IMR-90 (cell line): ENCODE data around the gene BZW2. TPM values are rescaled to one million over a fixed set of nuclear protein-coding genes. Genes with fewer than 3 reads are reported as not detected.

ENCODE experiments used
- ATAC-seq: fragments of 200-7000 bp; cut with Tn5 transposase; 2 replicates; pipeline ENCODE4 v1.9.1; 2020; ENCODE audit warnings: low read depth, mild to moderate bottlenecking, moderate library complexity
- BruUV-seq: library from RNA; stranded (reverse); fragments of 400-500 nt; replicated peaks from 2 replicates; lab custom pipeline; 2021; lab: Mats Ljungman, UMichigan
- CTCF ChIA-PET: fragments of 300-600 bp; formaldehyde crosslinking; extraction: SDS; loops from one replicate; lab custom pipeline; 2021; ENCODE audit warnings: antibody characterized with exemption; lab: Yijun Ruan, JAX
- POLR2A ChIA-PET: fragments of 300-600 bp; sonication (Branson Sonifier 250); formaldehyde crosslinking; loops from one replicate; lab custom pipeline; 2022; ENCODE audit warnings: antibody characterized with exemption; ENCODE audit not compliant: unreplicated experiment; lab: Charles Lee
- DNase-seq: peaks from one replicate; pipeline ENCODE4 v3.0.0; 2013
- H2AFZ ChIP-seq: replicated peaks from 2 replicates; pipeline ENCODE3; 2013; ENCODE audit warnings: low read length, mild to moderate bottlenecking; ENCODE audit not compliant: poor library complexity
- H2AK5ac ChIP-seq: 2 replicates; pipeline ENCODE4 v1.6.1; 2013; ENCODE audit warnings: low read depth, low read length, inconsistent platforms
- H2AK9ac ChIP-seq: replicated peaks from 2 replicates; pipeline ENCODE3; 2013; ENCODE audit warnings: mild to moderate bottlenecking, low read depth, low read length, moderate library complexity; ENCODE audit not compliant: poor library complexity
- H2BK120ac ChIP-seq: 2 replicates; pipeline ENCODE4 v1.6.1; 2013; ENCODE audit warnings: low read depth, low read length, inconsistent platforms
- H2BK15ac ChIP-seq: 3 replicates; pipeline ENCODE4 v1.6.1; 2013; ENCODE audit warnings: low read depth, low read length, inconsistent platforms
- H2BK20ac ChIP-seq: 2 replicates; pipeline ENCODE4 v1.6.1; 2013; ENCODE audit warnings: low read depth, mild to moderate bottlenecking, inconsistent platforms, low read length, moderate library complexity
- H2BK5ac ChIP-seq: 2 replicates; pipeline ENCODE4 v1.6.1; 2013; ENCODE audit warnings: mild to moderate bottlenecking, low read depth, low read length, inconsistent platforms; ENCODE audit not compliant: poor library complexity, severe bottlenecking
- H3K14ac ChIP-seq: replicated peaks from 2 replicates; pipeline ENCODE4 v1.6.1; 2013; ENCODE audit warnings: low read depth, low read length, inconsistent platforms
- H3K18ac ChIP-seq: 2 replicates; pipeline ENCODE4 v1.6.1; 2013; ENCODE audit warnings: low read depth, low read length, control low read depth
- H3K23ac ChIP-seq: 2 replicates; pipeline ENCODE4 v1.6.1; 2013; ENCODE audit warnings: low read depth, low read length, inconsistent platforms
- H3K27ac ChIP-seq: 2 replicates; pipeline ENCODE4 v1.5.1; 2013; ENCODE audit warnings: mild to moderate bottlenecking, control low read depth, low read length; ENCODE audit not compliant: insufficient read depth
- H3K27me3 ChIP-seq: 2 replicates; pipeline ENCODE4 v1.6.1; 2013; ENCODE audit warnings: low read length; ENCODE audit not compliant: control insufficient read depth, insufficient read depth
- H3K36me3 ChIP-seq: 2 replicates; pipeline ENCODE4 v1.6.1; 2013; ENCODE audit warnings: low read length, mixed read lengths; ENCODE audit not compliant: control insufficient read depth, insufficient read depth
- H3K4ac ChIP-seq: 2 replicates; pipeline ENCODE4 v1.6.1; 2013; ENCODE audit warnings: low read depth, low read length, inconsistent platforms
- H3K4me1 ChIP-seq: 2 replicates; pipeline ENCODE4 v1.6.1; 2013; ENCODE audit warnings: low read length, mixed read lengths; ENCODE audit not compliant: control insufficient read depth, insufficient read depth
- H3K4me2 ChIP-seq: 2 replicates; pipeline ENCODE4 v1.6.1; 2013; ENCODE audit warnings: low read depth, mild to moderate bottlenecking, control low read depth, low read length, moderate library complexity
- H3K4me3 ChIP-seq: 2 replicates; pipeline ENCODE4 v1.5.1; 2013; ENCODE audit warnings: low read depth, mild to moderate bottlenecking, control low read depth, low read length, moderate library complexity; ENCODE audit not compliant: insufficient read depth
- H3K56ac ChIP-seq: 2 replicates; pipeline ENCODE4 v1.6.1; 2013; ENCODE audit warnings: low read length, inconsistent platforms; ENCODE audit not compliant: insufficient read depth; ENCODE audit errors: extremely low read depth
- H3K79me1 ChIP-seq, 2 experiments: 2 replicates each; pipeline ENCODE4 v1.6.1; 2013; ENCODE audit warnings: low read length in 2 of 2, inconsistent platforms in 1 of 2, low read depth in 1 of 2
- H3K9ac ChIP-seq: 2 replicates; pipeline ENCODE4 v1.6.1; 2013; ENCODE audit warnings: low read depth, low read length, control low read depth
- H3K9me1 ChIP-seq: 2 replicates; pipeline ENCODE4 v1.6.1; 2013; ENCODE audit warnings: low read length, inconsistent platforms; ENCODE audit not compliant: insufficient read depth
- H3K9me3 ChIP-seq: 2 replicates; pipeline ENCODE4 v1.6.1; 2013; ENCODE audit warnings: low read length; ENCODE audit not compliant: control insufficient read depth, insufficient read depth
- H4K20me1 ChIP-seq: 2 replicates; pipeline ENCODE4 v1.6.1; 2013; ENCODE audit warnings: low read length, inconsistent platforms; ENCODE audit not compliant: insufficient read depth
- H4K5ac ChIP-seq: 2 replicates; pipeline ENCODE4 v1.6.1; 2013; ENCODE audit warnings: mild to moderate bottlenecking, low read depth, low read length, control low read depth
- H4K8ac ChIP-seq, 2 experiments: 2 replicates each; pipeline ENCODE4 v1.6.1; 2013; ENCODE audit warnings: low read depth in 2 of 2, low read length in 2 of 2, control low read depth in 1 of 2, inconsistent platforms in 1 of 2
- H4K91ac ChIP-seq: 2 replicates; pipeline ENCODE4 v1.6.1; 2013; ENCODE audit warnings: low read depth, low read length, inconsistent platforms; ENCODE audit not compliant: insufficient read depth
- BHLHE40 ChIP-seq: fragments of 150-350 bp; IDR thresholded peaks from 2 replicates; pipeline ENCODE4 v1.6.1; 2016; ENCODE audit warnings: mild to moderate bottlenecking, low read depth, low read length
- CEBPB ChIP-seq: IDR thresholded peaks from 2 replicates; pipeline ENCODE4 v1.6.1; 2012; ENCODE audit warnings: low read depth, low read length, improper control_type of control experiment
- CHD1 ChIP-seq: IDR thresholded peaks from 2 replicates; pipeline ENCODE4 v1.6.1; 2012; ENCODE audit warnings: low read depth, low read length, improper control_type of control experiment
- CTCF ChIP-seq: conservative IDR thresholded peaks from 2 replicates; pipeline ENCODE4 v1.5.1; 2012; ENCODE audit warnings: mild to moderate bottlenecking, low read depth, low read length, improper control_type of control experiment
- FOS ChIP-seq: fragments of 150-350 bp; IDR thresholded peaks from 2 replicates; pipeline ENCODE4 v1.6.1; 2016; ENCODE audit warnings: low read depth, low read length
- MAFK ChIP-seq: IDR thresholded peaks from 2 replicates; pipeline ENCODE4 v1.6.1; 2012; ENCODE audit warnings: low read depth, low read length, improper control_type of control experiment
- MAZ ChIP-seq: IDR thresholded peaks from 2 replicates; pipeline ENCODE4 v1.6.1; 2012; ENCODE audit warnings: low read depth, mild to moderate bottlenecking, low read length, improper control_type of control experiment, moderate library complexity, borderline replicate concordance
- MXI1 ChIP-seq: IDR thresholded peaks from 2 replicates; pipeline ENCODE4 v1.6.1; 2012; ENCODE audit warnings: low read depth, mild to moderate bottlenecking, low read length, moderate library complexity, borderline replicate concordance
- NFE2L2 ChIP-seq: fragments of 150-350 bp; IDR thresholded peaks from 2 replicates; pipeline ENCODE4 v1.6.1; 2016; ENCODE audit warnings: low read depth, mild to moderate bottlenecking, low read length
- POLR2A ChIP-seq: IDR thresholded peaks from 2 replicates; pipeline ENCODE4 v1.6.1; 2012; ENCODE audit warnings: mild to moderate bottlenecking, low read depth, low read length
- RAD21 ChIP-seq: IDR thresholded peaks from 2 replicates; pipeline ENCODE4 v1.6.1; 2012; ENCODE audit warnings: low read length, improper control_type of control experiment
- RFX5 ChIP-seq: IDR thresholded peaks from 2 replicates; pipeline ENCODE4 v1.8.0; 2012; ENCODE audit warnings: low read depth, mild to moderate bottlenecking, low read length, moderate library complexity
- SMC3 ChIP-seq: fragments of 150-350 bp; IDR thresholded peaks from 2 replicates; pipeline ENCODE4 v1.6.1; 2016; ENCODE audit warnings: low read depth, mild to moderate bottlenecking, antibody characterized with exemption, low read length, moderate library complexity
- WGBS, 2 experiments: methylation state at CpG; one replicate each; pipeline versions ENCODE4 v1.1.5 to v1.1.7; 2013; ENCODE audit warnings: missing lambda C conversion rate in 2 of 2; ENCODE audit not compliant: insufficient read length in 1 of 2; ENCODE audit errors: extremely low coverage in 2 of 2; 5-methylcytosine and 5-hydroxymethylcytosine counted together
- dilution Hi-C: fragments of 300-500 bp; cut with HindIII; formaldehyde crosslinking; loops from one replicate; pipeline ENCODE4 v1.14.3; 2018; ENCODE audit warnings: low sequenced_read_pairs; ENCODE audit not compliant: unreplicated experiment
- in situ Hi-C: fragments of 300-500 bp; cut with MboI; formaldehyde crosslinking; loops from 3 replicates; pipeline ENCODE4 v1.14.3; 2019; ENCODE audit warnings: low sequenced_read_pairs, inconsistent platforms, mixed read lengths
- intact Hi-C: fragments of 100-400 bp; cut with micrococcal nuclease; formaldehyde crosslinking; loops from 2 replicates; pipeline ENCODE4 v1.10.0; 2022
- polyA plus RNA-seq, 3 experiments: library from polyadenylated mRNA; depleted of rRNA; stranded (reverse); fragments of >200 nt; gene quantifications; 2 replicates each; pipeline ENCODE4 v1.2.3, GENCODE V29; 2012; ENCODE audit warnings: low replicate concordance in 1 of 3
- total RNA-seq: library from RNA; depleted of rRNA; stranded (reverse); fragments of >200 nt; gene quantifications from 2 replicates; pipeline ENCODE4 v1.2.3, GENCODE V29; 2012
- TF ChIP-seq, protein P1 (sequence below): fragments of 150-350 bp; IDR thresholded peaks from 2 replicates; pipeline ENCODE4 v1.6.1; 2017; ENCODE audit warnings: mild to moderate bottlenecking, antibody characterized with exemption, low read length, low read depth
- TF ChIP-seq, protein P2 (sequence below): fragments of 150-350 bp; IDR thresholded peaks from 2 replicates; pipeline ENCODE4 v1.6.1; 2016; ENCODE audit warnings: low read depth, mild to moderate bottlenecking, low read length, moderate library complexity, borderline replicate concordance

The BZW2 gene
- total and polyA plus RNA-seq, 2 of the 4 experiments (the other 2 are of a cell fraction): 58.1 to 92.9 TPM

- Histone ChIP-seq H3K9me3 (no peaks in the 10 kb centered on the region), H3K18ac (no peak overlapping the region), H2AK9ac (no peak overlapping the region), H4K91ac (no peak overlapping the region), H4K20me1 (no peaks in the 10 kb centered on the region), H3K27me3 (no peaks in the 10 kb centered on the region), H2BK5ac (no peak overlapping the region), H3K4me2 (no peak overlapping the region), H3K4me3 (no peak overlapping the region), H4K5ac (no peak overlapping the region), H3K56ac (no peak overlapping the region), H2BK15ac (no peak overlapping the region), H4K8ac (no peak overlapping the region; a peak in 1 of 4 replicates), H3K27ac (no peak overlapping the region), H3K79me1 (no peaks in the 10 kb centered on the region), H3K36me3 (no peaks in the 10 kb centered on the region), H3K4me1 (peaks cover 2% of the 10 kb centered on the region), H2AK5ac (peak overlapping the region; percentile 62; the same call in 1 of the 2 replicates), H3K23ac (no peak overlapping the region), H3K14ac (no peak overlapping the region; the same call in 1 of the 2 replicates), H3K9ac (no peak overlapping the region), H2BK120ac (no peak overlapping the region), H2AFZ (no peak overlapping the region), H2BK20ac (no peak overlapping the region), H3K9me1 (peaks cover 5% of the 10 kb centered on the region; the same call in 1 of the 2 replicates), H3K4ac (peak overlapping the region; percentile 19; the same call in 1 of the 2 replicates)
- in situ Hi-C loops: no loop called here
- dilution Hi-C loops: no loop called here
- BruUV-seq: no TSS peak
- WGBS, 2 experiments: 50% methylated on average over 1 of the region's 6 CpGs; no CpG with 5 or more reads in 1 of the 2 experiments
- CTCF ChIA-PET: interaction anchor here (1.2 to 1.4 kb wide), 2 partner anchors 10 to 29 kb away, joined by 3 read pairs; no protein-coding TSS in a partner anchor
- POLR2A ChIA-PET: no interaction called here
- no peak for DNase-seq
- ATAC-seq: no peak
- intact Hi-C loops: no loop called here
- no peak for TF ChIP-seq RFX5
- TF ChIP-seq MAFK: no peak
- TF ChIP-seq SMC3: no peak
- no peak for TF ChIP-seq FOS
- TF ChIP-seq POLR2A: no peak
- no peak for TF ChIP-seq CEBPB
- no peak for TF ChIP-seq NFE2L2
- TF ChIP-seq, protein P1, sequence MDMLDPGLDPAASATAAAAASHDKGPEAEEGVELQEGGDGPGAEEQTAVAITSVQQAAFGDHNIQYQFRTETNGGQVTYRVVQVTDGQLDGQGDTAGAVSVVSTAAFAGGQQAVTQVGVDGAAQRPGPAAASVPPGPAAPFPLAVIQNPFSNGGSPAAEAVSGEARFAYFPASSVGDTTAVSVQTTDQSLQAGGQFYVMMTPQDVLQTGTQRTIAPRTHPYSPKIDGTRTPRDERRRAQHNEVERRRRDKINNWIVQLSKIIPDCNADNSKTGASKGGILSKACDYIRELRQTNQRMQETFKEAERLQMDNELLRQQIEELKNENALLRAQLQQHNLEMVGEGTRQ: no peak
- no peak for TF ChIP-seq RAD21
- TF ChIP-seq CHD1: no peak
- no peak for TF ChIP-seq CTCF
- no peak for TF ChIP-seq BHLHE40
- TF ChIP-seq, protein P2, sequence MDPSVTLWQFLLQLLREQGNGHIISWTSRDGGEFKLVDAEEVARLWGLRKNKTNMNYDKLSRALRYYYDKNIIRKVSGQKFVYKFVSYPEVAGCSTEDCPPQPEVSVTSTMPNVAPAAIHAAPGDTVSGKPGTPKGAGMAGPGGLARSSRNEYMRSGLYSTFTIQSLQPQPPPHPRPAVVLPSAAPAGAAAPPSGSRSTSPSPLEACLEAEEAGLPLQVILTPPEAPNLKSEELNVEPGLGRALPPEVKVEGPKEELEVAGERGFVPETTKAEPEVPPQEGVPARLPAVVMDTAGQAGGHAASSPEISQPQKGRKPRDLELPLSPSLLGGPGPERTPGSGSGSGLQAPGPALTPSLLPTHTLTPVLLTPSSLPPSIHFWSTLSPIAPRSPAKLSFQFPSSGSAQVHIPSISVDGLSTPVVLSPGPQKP: no peak
- TF ChIP-seq MXI1: no peak
- no peak for TF ChIP-seq MAZ
Observed at GRCh38 chr7:16744518-16745250, 98.7 kb downstream of the BZW2 start.
